Hepatic stellate cell (primary cell): ENCODE results near the gene TMEM209.
"Not testable (repeated sequence)": the region's sequence is repeated elsewhere in the genome, so short reads cannot be mapped to it uniquely, and the experiment has no call there.

Source experiments
- DNase-seq: peaks from one replicate; pipeline ENCODE4 v3.0.0; 2011; ENCODE audit warnings: low spot score

The TMEM209 gene

GRCh38 chr7:130218806-130219620 is 13.8 kb upstream of the TMEM209 start:
- no peak for DNase-seq

GRCh38 chr7:130216750-130217149 is 11.5 kb upstream of the TMEM209 start:
- DNase-seq = no peak

GRCh38 chr7:130216025-130216424 is 10.8 kb upstream of the TMEM209 start:
- no peak for DNase-seq

GRCh38 chr7:130213828-130214227 is 8.6 kb upstream of the TMEM209 start:
- DNase-seq = no peak

- no peak for DNase-seq
These were observed 5.2 kb upstream of the TMEM209 start for GRCh38 chr7:130210181-130210935.

- no peak for DNase-seq
These were observed 3.3 kb upstream of the TMEM209 start for GRCh38 chr7:130208516-130208915.

GRCh38 chr7:130207642-130208041 is 2.4 kb upstream of the TMEM209 start, which contains the start of gene SSMEM1:
Gene SSMEM1 (plus strand): TSS chr7:130207860. CDS start chr7:130207911, 51 bp downstream.
- peak; percentile 35 for DNase-seq

- no peak for DNase-seq
These were observed 1.8 kb upstream of the TMEM209 start for GRCh38 chr7:130207033-130207432.

GRCh38 chr7:130201796-130202195 is 3.4 kb downstream of the TMEM209 start:
- DNase-seq = no peak

GRCh38 chr7:130197094-130197493 is 8.1 kb downstream of the TMEM209 start:
- no peak for DNase-seq

- DNase-seq = no peak
These were observed 8.7 kb downstream of the TMEM209 start for GRCh38 chr7:130196476-130196875.

- DNase-seq = no peak
These were observed 9.8 kb downstream of the TMEM209 start for GRCh38 chr7:130195396-130195795.

- no peak for DNase-seq
These were observed 13.4 kb downstream of the TMEM209 start for GRCh38 chr7:130191791-130192190.

- no peak for DNase-seq
These were observed 15.9 kb downstream of the TMEM209 start for GRCh38 chr7:130189343-130189742.

GRCh38 chr7:130187360-130187759 is 17.8 kb downstream of the TMEM209 start:
- DNase-seq = no peak

- not testable (repeated sequence) for DNase-seq
These were observed 20.9 kb downstream of the TMEM209 start for GRCh38 chr7:130184349-130184748.

GRCh38 chr7:130182990-130183389 is 22.2 kb downstream of the TMEM209 start:
- no peak for DNase-seq

- no peak for DNase-seq
These were observed 24.0 kb downstream of the TMEM209 start for GRCh38 chr7:130181263-130181605.

GRCh38 chr7:130180571-130181262 is 24.5 kb downstream of the TMEM209 start:
- no peak for DNase-seq

GRCh38 chr7:130179631-130180030 is 25.6 kb downstream of the TMEM209 start:
- DNase-seq = no peak

- DNase-seq = no peak
These were observed 27.0 kb downstream of the TMEM209 start for GRCh38 chr7:130178251-130178650.

GRCh38 chr7:130174237-130174959 is 30.8 kb downstream of the TMEM209 start:
- DNase-seq = no peak
